ENCODE results near the gene STK11IP. TPM values are rescaled to one million over a fixed set of nuclear protein-coding genes. Genes with fewer than 3 reads are reported as not detected.

STK11IP gene
- total RNA-seq, 1 donor from 2014 or later, result 13.6 TPM

DNA sequence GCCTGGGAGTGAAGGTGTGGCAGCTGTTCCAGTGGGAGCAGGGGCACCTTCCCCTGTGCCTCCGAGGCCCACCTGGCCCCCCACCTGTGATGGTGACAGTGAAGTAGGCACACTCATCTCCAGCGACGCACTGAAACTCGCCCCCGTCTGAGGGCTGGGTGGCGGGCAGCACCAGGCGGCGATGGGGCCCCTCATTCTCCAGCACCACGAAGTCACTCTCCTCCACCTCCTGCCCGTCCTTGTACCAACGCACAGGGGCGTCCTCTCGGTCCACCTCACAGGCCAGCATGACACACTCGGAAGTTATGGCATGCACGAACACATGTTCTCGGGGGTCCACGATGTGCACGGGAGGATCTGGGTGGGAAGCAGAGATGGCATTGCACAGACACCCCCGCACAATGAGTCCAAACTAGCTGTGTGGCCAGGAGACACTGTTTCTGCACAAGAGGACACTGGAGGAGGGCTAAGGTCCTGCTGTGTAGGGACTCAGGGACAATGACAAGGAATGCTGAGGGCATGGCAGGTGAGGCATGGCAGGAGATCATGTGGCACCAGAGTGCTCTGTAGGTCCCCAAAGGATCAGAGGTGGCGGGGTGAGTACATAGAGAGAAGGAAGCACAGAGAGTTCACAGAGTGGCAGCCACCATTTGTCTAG, 34.3 kb upstream of the STK11IP start:
- no peak for DNase-seq

GRCh38 chr2:219565130-219566080, 32.3 kb upstream of the STK11IP start:
- no peak for DNase-seq

DNA sequence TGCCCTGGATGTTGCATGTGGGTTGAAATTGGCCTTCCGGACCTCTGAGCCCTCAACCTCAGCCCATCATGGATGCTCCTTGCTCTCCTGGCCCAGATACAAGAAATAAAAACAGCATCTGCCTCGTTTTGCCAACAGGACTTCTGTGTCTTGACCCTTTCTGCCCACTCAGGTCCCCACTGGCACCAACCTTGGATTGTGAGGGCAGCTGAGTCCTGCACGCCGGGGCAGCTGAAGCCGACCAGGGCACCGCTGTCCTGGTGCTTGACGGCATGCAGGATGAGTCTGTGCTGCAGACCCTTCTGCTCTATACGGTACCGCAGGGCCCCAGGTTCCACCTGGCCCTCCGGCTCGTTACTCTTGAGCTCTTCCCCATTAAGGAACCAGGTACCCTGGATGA, 31.0 kb upstream of the STK11IP start:
- no peak for DNase-seq

DNA sequence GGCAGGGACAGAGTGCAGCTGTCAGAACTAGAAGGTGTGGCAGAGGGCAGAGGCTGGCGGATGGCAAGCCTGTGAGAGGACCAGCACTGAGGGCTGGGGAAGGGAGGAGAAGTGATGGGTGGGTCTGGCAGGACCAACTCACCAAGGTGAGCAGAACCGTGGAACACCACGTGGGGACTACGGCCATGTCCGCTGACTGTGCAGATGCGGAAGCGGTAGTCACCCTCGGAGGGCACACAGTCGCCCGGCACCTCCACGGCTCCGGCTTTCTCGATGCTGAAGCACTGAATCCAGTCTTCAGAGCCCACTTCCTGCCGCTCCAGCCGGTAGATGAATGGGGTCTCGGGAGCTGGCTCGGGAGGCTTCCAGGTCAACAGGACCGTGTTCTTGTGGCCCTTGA, 30.5 kb upstream of the STK11IP start:
- no peak for DNase-seq

DNA sequence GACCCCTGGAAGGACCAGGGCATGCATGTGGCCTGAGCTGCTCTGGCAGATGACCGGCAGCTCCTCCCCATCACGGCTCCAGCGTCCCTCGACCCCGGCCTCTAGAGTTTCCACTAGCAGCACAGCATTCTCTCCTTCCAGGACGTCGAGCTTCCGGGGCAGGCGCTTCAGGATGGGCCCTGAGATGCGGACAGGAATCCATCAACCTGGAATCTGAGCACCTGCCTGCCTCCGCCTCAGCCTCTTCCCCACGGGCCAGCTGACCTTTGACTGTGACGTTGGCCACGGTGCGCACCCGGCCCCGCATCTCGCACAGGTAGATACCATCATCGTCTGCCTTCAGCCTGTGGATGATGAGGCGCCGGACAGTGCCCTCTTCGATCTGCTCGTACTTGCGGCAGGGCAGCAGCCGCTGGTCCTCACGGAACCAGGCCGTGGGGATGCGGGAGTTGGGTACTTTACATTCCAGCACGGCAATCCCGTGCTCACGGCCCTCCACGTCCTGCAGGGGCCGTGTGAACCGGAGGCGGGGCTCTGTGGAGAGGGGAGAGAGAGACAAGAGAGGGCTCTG, 29.8 kb upstream of the STK11IP start:
- no peak for DNase-seq

DNA sequence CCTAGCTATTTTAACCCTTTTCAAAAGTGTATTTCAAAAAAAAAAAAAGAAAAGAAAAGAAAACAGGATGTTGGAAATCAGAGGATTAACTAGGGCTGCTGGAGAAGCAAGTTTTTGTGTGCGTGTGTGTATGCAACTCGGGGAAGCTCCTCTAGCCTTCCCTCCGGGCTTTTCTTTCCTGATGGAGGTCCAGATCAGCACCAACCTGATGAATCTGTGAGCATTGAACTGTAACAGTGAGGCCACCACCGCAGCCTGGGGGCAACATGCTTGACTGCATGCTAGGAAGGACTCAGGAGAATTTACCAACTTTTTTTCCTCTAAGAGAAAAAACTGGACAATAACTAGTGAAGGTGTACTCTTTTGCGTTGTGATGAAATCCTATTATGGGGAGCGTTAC, 28.6 kb upstream of the STK11IP start:
- DNase-seq, result no peak

- no peak for DNase-seq
These were observed 28.0 kb upstream of the STK11IP start for GRCh38 chr2:219569635-219570034.

- peak; percentile 50 for DNase-seq
These were observed 27.3 kb upstream of the STK11IP start for GRCh38 chr2:219570194-219570923.

GRCh38 chr2:219570924-219571310, 26.7 kb upstream of the STK11IP start:
- DNase-seq, result peak; percentile 57

- peak; percentile 95 for DNase-seq
These were observed 26.1 kb upstream of the STK11IP start, which contains the start of gene OBSL1 for GRCh38 chr2:219571311-219572236. TSS of gene OBSL1 (minus strand) at chr2:219571539. CDS start at chr2:219571232, 307 bp downstream.

DNA sequence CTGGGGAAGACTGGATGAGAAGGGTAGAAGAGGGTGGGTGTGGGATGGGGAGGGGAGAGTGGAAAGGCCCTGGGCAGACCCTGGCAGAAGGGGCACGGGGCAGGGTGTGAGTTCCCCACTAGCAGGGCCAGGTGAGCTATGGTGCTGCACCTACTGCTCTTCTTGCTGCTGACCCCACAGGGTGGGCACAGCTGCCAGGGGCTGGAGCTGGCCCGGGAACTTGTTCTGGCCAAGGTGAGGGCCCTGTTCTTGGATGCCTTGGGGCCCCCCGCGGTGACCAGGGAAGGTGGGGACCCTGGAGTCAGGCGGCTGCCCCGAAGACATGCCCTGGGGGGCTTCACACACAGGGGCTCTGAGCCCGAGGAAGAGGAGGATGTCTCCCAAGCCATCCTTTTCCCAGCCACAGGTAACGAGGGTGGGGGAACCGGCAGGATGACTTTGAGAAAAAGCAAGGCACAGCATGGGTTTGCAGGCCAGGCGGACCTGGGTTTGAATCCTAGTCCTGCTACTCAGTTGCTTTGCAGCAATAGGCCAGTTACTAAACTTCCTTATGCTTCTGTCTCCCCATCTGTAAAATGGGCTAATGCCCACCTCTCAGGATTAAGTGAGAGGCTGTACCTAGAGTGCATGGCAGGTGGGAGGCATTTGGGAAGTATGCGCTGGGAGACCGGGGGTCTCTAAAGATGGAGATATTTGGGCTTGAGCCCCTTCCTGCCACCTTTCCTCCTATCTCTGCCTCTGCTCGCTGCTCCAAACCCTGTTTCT, 25.2 kb upstream of the STK11IP start, which contains the start of gene INHA:
TSS of gene INHA (plus strand) at position 74 of the 765 bp plus-strand sequence. CDS start at position 139, 65 bp downstream.
- no peak for DNase-seq

DNA sequence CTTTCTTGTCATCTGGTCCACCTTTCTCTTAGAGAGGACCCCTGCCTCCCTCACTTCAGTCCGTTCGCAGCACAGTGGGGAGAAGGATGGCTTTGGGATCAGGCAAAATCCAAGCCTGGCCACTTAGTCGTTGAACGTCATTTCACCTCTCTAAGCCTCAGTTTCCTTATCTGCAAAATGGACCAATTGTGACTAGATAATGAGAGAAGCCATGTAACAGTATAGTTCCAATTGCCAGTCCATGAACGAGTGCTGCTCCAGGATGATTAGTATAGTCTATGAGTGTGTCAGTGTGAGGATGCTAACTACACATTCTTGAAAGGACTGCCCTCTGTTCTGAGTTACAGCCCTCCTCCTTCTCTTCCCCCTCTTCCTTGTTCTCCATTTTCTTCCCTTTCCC, 24.5 kb upstream of the STK11IP start:
- DNase-seq, result no peak

DNA sequence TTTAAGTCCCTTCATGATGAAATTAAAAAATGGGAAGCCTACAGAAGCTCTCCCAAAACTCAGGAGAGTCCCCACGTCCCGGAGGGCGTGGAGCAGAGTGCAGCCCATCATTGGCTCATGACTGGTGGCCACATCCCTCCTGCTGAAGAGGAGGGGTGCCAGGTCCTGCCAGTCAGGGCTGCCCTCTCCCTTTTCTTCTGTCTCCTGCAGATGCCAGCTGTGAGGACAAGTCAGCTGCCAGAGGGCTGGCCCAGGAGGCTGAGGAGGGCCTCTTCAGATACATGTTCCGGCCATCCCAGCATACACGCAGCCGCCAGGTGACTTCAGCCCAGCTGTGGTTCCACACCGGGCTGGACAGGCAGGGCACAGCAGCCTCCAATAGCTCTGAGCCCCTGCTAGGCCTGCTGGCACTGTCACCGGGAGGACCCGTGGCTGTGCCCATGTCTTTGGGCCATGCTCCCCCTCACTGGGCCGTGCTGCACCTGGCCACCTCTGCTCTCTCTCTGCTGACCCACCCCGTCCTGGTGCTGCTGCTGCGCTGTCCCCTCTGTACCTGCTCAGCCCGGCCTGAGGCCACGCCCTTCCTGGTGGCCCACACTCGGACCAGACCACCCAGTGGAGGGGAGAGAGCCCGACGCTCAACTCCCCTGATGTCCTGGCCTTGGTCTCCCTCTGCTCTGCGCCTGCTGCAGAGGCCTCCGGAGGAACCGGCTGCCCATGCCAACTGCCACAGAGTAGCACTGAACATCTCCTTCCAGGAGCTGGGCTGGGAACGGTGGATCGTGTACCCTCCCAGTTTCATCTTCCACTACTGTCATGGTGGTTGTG, 23.0 kb upstream of the STK11IP start:
- peak; percentile 52 for DNase-seq

DNA sequence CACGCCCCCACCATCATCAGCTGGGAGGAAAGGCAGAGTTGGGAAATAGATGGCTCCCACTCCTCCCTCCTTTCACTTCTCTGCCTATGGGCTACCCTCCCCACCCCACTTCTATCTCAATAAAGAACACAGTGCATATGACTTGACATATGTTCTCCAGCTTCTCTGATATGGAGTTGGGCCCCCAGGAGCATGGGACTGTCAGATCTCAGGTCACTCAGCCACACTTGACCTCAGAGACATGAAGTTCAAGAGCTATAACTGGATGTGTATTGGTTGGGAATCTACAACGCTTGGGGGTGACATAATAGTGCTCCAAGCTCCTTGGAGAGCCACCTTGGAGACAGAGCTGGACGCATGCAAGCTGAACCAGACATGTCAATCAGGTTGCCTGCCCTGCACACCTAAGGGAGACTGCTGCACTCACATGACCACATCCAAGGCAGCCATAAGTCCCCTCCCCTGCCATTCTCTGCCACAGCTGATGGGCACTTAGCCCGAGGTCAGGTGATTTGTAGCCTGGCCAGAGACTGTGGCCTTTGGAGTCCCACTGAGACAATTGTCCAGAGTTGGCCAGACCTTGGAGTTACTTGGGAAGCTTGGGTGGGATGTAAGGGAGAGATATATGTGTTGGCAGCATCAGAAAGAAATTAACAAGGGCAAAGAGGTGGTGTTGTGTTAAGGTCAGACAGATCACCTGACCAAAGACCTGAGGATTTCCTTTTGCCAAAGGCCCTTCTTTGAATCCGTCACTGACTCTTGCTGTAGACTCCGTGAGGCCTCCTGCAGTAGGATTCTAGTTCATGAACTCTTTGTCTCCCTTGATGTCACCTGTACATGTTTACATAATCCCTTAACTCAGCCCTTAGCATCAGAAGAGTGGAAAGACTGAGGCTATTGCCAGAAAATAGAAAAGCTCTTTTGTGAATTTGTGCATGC, 21.8 kb upstream of the STK11IP start:
- DNase-seq, result no peak

DNA sequence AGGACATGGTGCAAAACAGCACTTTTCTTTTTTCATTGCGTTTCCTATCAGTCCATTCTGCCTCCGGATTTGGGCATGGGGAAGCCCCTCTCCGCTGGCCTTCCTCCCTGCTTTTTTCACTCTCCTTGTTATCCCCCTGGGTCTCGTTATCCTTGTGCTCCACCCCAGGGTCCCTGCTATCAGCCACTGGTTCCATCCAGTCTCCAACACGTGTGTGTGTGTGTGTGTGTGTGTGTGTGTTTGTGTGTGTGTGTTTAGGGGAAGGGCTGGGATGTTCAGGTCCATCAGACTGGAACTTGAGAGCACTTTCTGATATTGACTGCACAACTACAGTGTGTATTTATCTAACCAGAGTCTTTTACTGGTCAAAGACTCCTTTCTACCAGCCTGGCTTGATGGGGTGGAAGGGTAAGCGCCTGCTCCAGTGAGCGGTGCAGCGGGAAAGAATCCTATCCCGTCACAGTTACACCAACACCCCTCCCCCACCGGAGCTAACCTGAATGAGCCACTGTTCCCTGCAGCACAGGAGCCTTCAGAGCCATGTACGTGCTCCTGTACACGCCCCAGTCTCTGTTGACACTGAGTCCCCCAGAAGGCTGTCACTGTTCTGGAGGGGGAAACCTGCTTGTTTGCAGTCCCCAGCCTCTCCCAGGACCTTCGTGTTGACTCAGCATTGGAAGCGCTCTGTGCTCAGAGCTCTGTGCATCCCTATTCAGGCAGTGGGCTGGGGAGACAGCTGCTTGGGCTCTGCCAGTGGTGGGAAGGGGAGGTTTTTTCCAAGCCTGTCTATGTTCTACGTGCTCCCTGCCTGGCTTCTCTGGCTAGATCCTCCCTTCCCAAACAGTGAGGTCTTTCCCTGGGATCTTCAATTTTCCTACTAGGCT, 20.9 kb upstream of the STK11IP start:
- DNase-seq, result peak; percentile 85

DNA sequence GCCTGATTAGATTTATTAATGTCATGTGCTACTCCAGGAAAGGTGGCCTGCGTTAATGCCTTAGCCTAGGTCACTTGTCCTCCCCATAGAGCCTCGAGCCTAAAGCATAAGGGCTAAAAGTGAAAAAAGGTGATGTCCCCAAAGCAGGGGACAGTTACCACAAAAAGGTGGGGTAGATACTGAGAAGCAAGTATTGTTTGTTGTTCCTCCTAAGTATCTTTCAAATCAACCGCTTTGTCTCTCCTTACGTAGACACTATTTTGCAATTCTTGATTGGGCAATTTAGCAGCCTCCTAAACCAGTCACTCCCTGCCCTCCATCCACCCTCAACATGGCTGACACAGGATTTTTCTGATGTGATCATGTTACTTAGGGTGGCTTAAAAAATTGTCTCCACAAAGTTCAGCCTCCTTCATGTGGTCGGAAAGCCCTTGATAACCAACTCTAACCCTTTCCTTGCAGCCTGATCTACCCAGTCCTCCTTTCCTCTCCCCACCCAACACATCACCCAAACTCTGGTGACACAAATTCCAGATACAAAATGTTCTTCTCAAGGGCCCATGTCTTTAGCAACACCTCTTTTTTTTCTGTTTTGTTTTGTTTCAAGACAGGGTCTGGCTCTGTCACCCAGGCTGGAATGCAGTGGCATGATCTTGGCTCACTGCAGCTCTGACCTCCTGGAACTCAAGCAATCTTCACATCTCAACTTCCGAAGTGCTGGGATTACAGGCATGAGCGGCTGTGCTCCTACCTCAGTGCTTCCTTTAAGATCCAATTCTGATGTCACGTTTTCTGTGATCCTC, 18.6 kb upstream of the STK11IP start:
- DNase-seq, result no peak
